ENCODE results near the gene MSLN. TPM values are rescaled to one million over a fixed set of nuclear protein-coding genes. Genes with fewer than 3 reads are reported as not detected.

The MSLN gene
- total RNA-seq, 1 donor from 2014 or later, result 5.0 TPM

- H3K4me1 Mint-ChIP-seq, result peaks cover 20% of the 10 kb centered on the region
- TF ChIP-seq, protein P1, sequence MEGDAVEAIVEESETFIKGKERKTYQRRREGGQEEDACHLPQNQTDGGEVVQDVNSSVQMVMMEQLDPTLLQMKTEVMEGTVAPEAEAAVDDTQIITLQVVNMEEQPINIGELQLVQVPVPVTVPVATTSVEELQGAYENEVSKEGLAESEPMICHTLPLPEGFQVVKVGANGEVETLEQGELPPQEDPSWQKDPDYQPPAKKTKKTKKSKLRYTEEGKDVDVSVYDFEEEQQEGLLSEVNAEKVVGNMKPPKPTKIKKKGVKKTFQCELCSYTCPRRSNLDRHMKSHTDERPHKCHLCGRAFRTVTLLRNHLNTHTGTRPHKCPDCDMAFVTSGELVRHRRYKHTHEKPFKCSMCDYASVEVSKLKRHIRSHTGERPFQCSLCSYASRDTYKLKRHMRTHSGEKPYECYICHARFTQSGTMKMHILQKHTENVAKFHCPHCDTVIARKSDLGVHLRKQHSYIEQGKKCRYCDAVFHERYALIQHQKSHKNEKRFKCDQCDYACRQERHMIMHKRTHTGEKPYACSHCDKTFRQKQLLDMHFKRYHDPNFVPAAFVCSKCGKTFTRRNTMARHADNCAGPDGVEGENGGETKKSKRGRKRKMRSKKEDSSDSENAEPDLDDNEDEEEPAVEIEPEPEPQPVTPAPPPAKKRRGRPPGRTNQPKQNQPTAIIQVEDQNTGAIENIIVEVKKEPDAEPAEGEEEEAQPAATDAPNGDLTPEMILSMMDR (IDR thresholded peaks at IDR 0.05; ENCODE audit: unreplicated experiment), result no peak
- no peak for DNase-seq (ENCODE audit: low spot score in 2 of 2, unreplicated experiment in 2 of 2)
- H3K27ac Mint-ChIP-seq, result peak overlapping the region; percentile 97
- H3K36me3 Mint-ChIP-seq, result no peaks in the 10 kb centered on the region
- peak overlapping the region; percentile 20 for H3K4me3 Mint-ChIP-seq
- no peaks in the 10 kb centered on the region for H3K27me3 Mint-ChIP-seq (ENCODE audit: low read depth)
- H3K9me3 Mint-ChIP-seq, result peaks cover 5% of the 10 kb centered on the region
Measured at GRCh38 chr16:759110-759910, 1.2 kb upstream of the MSLN start.

DNA sequence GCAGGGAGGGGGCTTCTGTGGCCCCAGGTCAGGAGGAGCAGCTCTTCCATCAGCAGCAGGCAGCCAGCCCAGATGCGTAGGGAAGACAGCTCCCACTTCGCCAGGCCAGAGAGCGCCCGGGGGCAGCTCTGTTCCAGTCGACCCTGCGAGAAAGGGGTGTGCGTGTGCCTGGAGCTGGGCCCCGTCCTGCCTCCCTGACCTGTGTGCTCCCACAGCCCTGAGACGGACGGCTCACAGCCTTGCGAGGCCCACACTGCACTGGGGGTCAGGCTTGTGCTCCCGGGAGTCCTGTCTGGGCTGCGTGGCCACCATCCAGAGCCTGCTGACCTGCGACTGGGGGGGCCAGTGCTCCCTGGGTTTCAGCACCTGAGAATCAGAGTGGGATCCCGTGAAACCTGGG is 469 bp upstream of the MSLN start:
- peaks cover 5% of the 10 kb centered on the region for H3K9me3 Mint-ChIP-seq
- H3K4me3 Mint-ChIP-seq, result no peak overlapping the region
- H3K36me3 Mint-ChIP-seq, result no peaks in the 10 kb centered on the region
- no peak for DNase-seq (ENCODE audit: low spot score in 2 of 2, unreplicated experiment in 2 of 2)
- peak overlapping the region; percentile 97 for H3K27ac Mint-ChIP-seq
- TF ChIP-seq, protein P1 (IDR thresholded peaks at IDR 0.05; ENCODE audit: unreplicated experiment), result no peak
- no peaks in the 10 kb centered on the region for H3K27me3 Mint-ChIP-seq (ENCODE audit: low read depth)
- H3K4me1 Mint-ChIP-seq, result peaks cover 20% of the 10 kb centered on the region

- TF ChIP-seq, protein P1 (IDR thresholded peaks at IDR 0.05; ENCODE audit: unreplicated experiment), result no peak
- Mint-ChIP-seq H3K4me1 (peaks cover 20% of the 10 kb centered on the region), H3K27ac (peak overlapping the region; percentile 50), H3K27me3 (ENCODE audit: low read depth) (no peaks in the 10 kb centered on the region), H3K4me3 (no peak overlapping the region), H3K9me3 (no peaks in the 10 kb centered on the region), H3K36me3 (no peaks in the 10 kb centered on the region)
- no peak for DNase-seq (ENCODE audit: low spot score in 2 of 2, unreplicated experiment in 2 of 2)
Measured at GRCh38 chr16:761625-762513, 1.3 kb downstream of the MSLN start.

GRCh38 chr16:762595-763268 is 2.2 kb downstream of the MSLN start:
- TF ChIP-seq, protein P1 (IDR thresholded peaks at IDR 0.05; ENCODE audit: unreplicated experiment), result no peak
- Mint-ChIP-seq H3K4me1 (peaks cover 20% of the 10 kb centered on the region), H3K9me3 (no peaks in the 10 kb centered on the region), H3K27me3 (ENCODE audit: low read depth) (no peaks in the 10 kb centered on the region), H3K4me3 (no peak overlapping the region), H3K27ac (no peak overlapping the region), H3K36me3 (no peaks in the 10 kb centered on the region)
- DNase-seq (ENCODE audit: low spot score in 2 of 2, unreplicated experiment in 2 of 2), result no peak

GRCh38 chr16:763369-764183 is 3.0 kb downstream of the MSLN start:
- Mint-ChIP-seq H3K36me3 (no peaks in the 10 kb centered on the region), H3K27me3 (ENCODE audit: low read depth) (no peaks in the 10 kb centered on the region), H3K9me3 (no peaks in the 10 kb centered on the region), H3K4me3 (no peak overlapping the region), H3K4me1 (peaks cover 20% of the 10 kb centered on the region), H3K27ac (no peak overlapping the region)
- TF ChIP-seq, protein P1 (IDR thresholded peaks at IDR 0.05; ENCODE audit: unreplicated experiment), result no peak
- DNase-seq (ENCODE audit: low spot score in 2 of 2, unreplicated experiment in 2 of 2), result no peak

Measured in mesothelial cell of epicardium (in vitro differentiated cells).